Prostate gland (tissue), 2 donors: Measurements from ENCODE around the gene SLC38A10.
A peak's percentile ranks its signal among the peaks of the same experiment; 100 is the strongest.

Source experiments
- CTCF ChIP-seq, 4 experiments: fragments of 200-600 bp in 2 of 4; fragments of 450-650 bp in 2 of 4; sonication (generic) in 2 of 4; IDR thresholded peaks; 1 replicate in 3 of 4; 2 replicates in 1 of 4; pipeline ENCODE4 v1.5.1; 2016 to 2019; ENCODE audit warnings: antibody characterized with exemption in 4 of 4, mild to moderate bottlenecking in 2 of 4, moderate library complexity in 2 of 4
- POLR2A ChIP-seq: fragments of 450-650 bp; IDR thresholded peaks from one replicate; pipeline ENCODE4 v1.6.1; 2016; ENCODE audit warnings: antibody characterized with exemption, mild to moderate bottlenecking
- POLR2AphosphoS5 ChIP-seq: sonication (generic); formaldehyde crosslinking; IDR thresholded peaks from one replicate; pipeline ENCODE4 v1.6.1; 2017; ENCODE audit warnings: antibody characterized with exemption

GRCh38 chr17:81295676-81296381 is 722 bp upstream of the SLC38A10 start:
- TF ChIP-seq CTCF (IDR thresholded peaks at IDR 0.05): peak; percentile 32 to 78 (median 54)
- peak; percentile 57 for TF ChIP-seq POLR2A
- peak; percentile 84 for TF ChIP-seq POLR2AphosphoS5
